Activated CD8-positive, alpha-beta memory T cell treated with anti-CD3 and anti-CD28 coated beads, Interleukin-2, amount 50 U/mL, for 24 hours (primary cell): ENCODE measurements around the gene GSTM1.

Experiments
- DNase-seq: peaks from one replicate; pipeline ENCODE4 v3.0.0-alpha.2; 2020; ENCODE audit errors: extremely low read depth

Gene GSTM1

GRCh38 chr1:109726728-109727373 is 39.2 kb downstream of the GSTM1 start:
- no peak for DNase-seq

- no peak for DNase-seq
These were observed 41.3 kb downstream of the GSTM1 start for GRCh38 chr1:109728870-109729269.

- no peak for DNase-seq
These were observed 43.0 kb downstream of the GSTM1 start for GRCh38 chr1:109730666-109731065.

- DNase-seq: no peak
These were observed 44.8 kb downstream of the GSTM1 start for GRCh38 chr1:109732390-109732881.

- DNase-seq: no peak
These were observed 45.7 kb downstream of the GSTM1 start for GRCh38 chr1:109733236-109733870.

- peak; percentile 36 for DNase-seq
These were observed 52.4 kb downstream of the GSTM1 start for GRCh38 chr1:109739738-109740614.

- DNase-seq: no peak
These were observed 53.2 kb downstream of the GSTM1 start, which contains the start of gene GSTM3 for GRCh38 chr1:109740615-109741373. GSTM3 (minus strand) TSS chr1:109741038; CDS start chr1:109740287, 751 bp downstream.
